Kidney (tissue), 14 donors: ENCODE results near the gene PSME2. TPM values are rescaled to one million over a fixed set of nuclear protein-coding genes. Genes with fewer than 3 reads are reported as not detected.

Experiments used
- DNase-seq, 5 donors: peaks; one replicate each; pipeline ENCODE4 v3.0.0-alpha.2; 2013 to 2020
- FAIRE-seq: peaks from 2 replicates; lab custom pipeline; 2012; peaks lifted over from hg19 to GRCh38; lab: Jason Lieb, UNC
- H3K27ac ChIP-seq, 2 donors: one replicate each; pipeline ENCODE4 v1.7.0; 2013; ENCODE audit warnings: low read depth in 2 of 2, low read length in 2 of 2, inconsistent platforms in 1 of 2
- H3K27me3 ChIP-seq: one replicate; pipeline ENCODE4 v1.7.1; 2013; ENCODE audit warnings: low read length, inconsistent platforms; ENCODE audit not compliant: control insufficient read depth, insufficient read depth
- H3K36me3 ChIP-seq, 3 donors: one replicate each; pipeline versions ENCODE4 v1.7.0 to v1.7.1; 2013; ENCODE audit warnings: low read length in 3 of 3, control low read depth in 1 of 3, inconsistent platforms in 1 of 3; ENCODE audit not compliant: insufficient read depth in 3 of 3, control insufficient read depth in 2 of 3
- H3K4me1 ChIP-seq, 3 donors: one replicate each; pipeline versions ENCODE4 v1.7.0 to v1.7.1; 2013; ENCODE audit warnings: low read length in 3 of 3, inconsistent platforms in 1 of 3, low read depth in 1 of 3; ENCODE audit not compliant: control insufficient read depth in 2 of 3, insufficient read depth in 2 of 3
- H3K4me3 ChIP-seq, 3 donors: one replicate each; pipeline versions ENCODE4 v1.7.0 to v1.8.1; 2013; ENCODE audit warnings: low read length in 3 of 3, control low read depth in 1 of 3, inconsistent platforms in 1 of 3
- H3K9ac ChIP-seq, 3 donors: one replicate each; pipeline versions ENCODE4 v1.7.0 to v1.7.1; 2013; ENCODE audit warnings: low read length in 3 of 3, control low read depth in 1 of 3, inconsistent platforms in 1 of 3
- H3K9me3 ChIP-seq, 3 donors: one replicate each; pipeline versions ENCODE4 v1.7.0 to v1.7.1; 2013; ENCODE audit warnings: low read length in 3 of 3, control low read depth in 1 of 3, inconsistent platforms in 1 of 3; ENCODE audit not compliant: control insufficient read depth in 2 of 3, insufficient read depth in 1 of 3
- intact Hi-C: fragments of 100-400 bp; cut with DNase I; formaldehyde crosslinking; loops from one replicate; pipeline ENCODE4 v1.11.1; 2022
- polyA plus RNA-seq: library from polyadenylated mRNA; stranded (reverse); fragments of 350-450 nt; fragmentation: Illumina TruSeq; extraction: RNeasy Lipid Tissue Mini Kit (QIAGEN cat#74804); gene quantifications from one replicate; pipeline ENCODE4 v1.2.3, GENCODE V29; 2014; ENCODE audit warnings: low read depth, low replicate concordance; ENCODE audit not compliant: insufficient read depth
- total RNA-seq: library from RNA; stranded (reverse); fragmentation: NEBNext Ultra II Directional; extraction: Animal tissue kit (Norgen Biotek cat#: 25700); gene quantifications from one replicate; pipeline ENCODE4 v1.2.1, GENCODE V29; 2021
- TF ChIP-seq, protein P1 (sequence below): IDR thresholded peaks from 3 replicates; pipeline ENCODE4 v1.5.1; 2012; ENCODE audit warnings: mild to moderate bottlenecking, moderate library complexity, borderline replicate concordance; ENCODE audit not compliant: insufficient read depth; ENCODE audit errors: extremely low read depth
- donor health status: control.
- donor health status: control.
- donor health status: control.
- donor health status: control.
- donor health status: control.
- donor health status: DM: yes; HTN: yes; CAD: no.
- donor health status: Normal renal cell carcinoma (clear cell type).

PSME2 gene
- total and polyA plus RNA-seq, 2 donors from 2014 or later = 148 to 289 TPM

DNA sequence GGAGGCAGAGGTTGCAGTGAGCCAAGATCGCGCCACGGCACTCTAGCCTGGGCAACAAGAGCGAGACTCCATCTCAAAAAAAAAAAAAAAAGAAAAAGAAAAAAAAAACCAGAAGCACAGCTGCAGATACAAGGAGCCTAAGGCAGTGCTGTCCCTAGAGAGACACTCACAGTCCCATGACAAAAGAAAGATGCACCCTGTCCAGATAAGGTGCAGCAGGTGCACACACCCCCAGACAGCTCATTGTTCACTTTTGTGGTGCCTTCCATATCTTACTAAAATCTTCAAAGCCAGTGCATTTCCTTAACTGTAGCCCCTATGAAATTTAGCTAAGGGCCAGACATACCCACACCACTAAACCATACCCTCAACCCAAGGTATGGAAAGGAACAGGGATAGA is 24.0 kb downstream of the PSME2 start:
- Histone ChIP-seq H3K4me3 (no peak overlapping the region), H3K9me3 (no peaks in the 10 kb centered on the region), H3K9ac (no peak overlapping the region), H3K36me3 (peaks cover 9 to 57% (median 44%) of the 10 kb centered on the region in 3 donors), H3K27ac (no peak overlapping the region), H3K4me1 (no peaks in the 10 kb centered on the region), H3K27me3 (no peaks in the 10 kb centered on the region)
- intact Hi-C loops = no loop called here
- no peak for DNase-seq
- TF ChIP-seq, protein P1, sequence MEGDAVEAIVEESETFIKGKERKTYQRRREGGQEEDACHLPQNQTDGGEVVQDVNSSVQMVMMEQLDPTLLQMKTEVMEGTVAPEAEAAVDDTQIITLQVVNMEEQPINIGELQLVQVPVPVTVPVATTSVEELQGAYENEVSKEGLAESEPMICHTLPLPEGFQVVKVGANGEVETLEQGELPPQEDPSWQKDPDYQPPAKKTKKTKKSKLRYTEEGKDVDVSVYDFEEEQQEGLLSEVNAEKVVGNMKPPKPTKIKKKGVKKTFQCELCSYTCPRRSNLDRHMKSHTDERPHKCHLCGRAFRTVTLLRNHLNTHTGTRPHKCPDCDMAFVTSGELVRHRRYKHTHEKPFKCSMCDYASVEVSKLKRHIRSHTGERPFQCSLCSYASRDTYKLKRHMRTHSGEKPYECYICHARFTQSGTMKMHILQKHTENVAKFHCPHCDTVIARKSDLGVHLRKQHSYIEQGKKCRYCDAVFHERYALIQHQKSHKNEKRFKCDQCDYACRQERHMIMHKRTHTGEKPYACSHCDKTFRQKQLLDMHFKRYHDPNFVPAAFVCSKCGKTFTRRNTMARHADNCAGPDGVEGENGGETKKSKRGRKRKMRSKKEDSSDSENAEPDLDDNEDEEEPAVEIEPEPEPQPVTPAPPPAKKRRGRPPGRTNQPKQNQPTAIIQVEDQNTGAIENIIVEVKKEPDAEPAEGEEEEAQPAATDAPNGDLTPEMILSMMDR = no peak
- FAIRE-seq = no peak

DNA sequence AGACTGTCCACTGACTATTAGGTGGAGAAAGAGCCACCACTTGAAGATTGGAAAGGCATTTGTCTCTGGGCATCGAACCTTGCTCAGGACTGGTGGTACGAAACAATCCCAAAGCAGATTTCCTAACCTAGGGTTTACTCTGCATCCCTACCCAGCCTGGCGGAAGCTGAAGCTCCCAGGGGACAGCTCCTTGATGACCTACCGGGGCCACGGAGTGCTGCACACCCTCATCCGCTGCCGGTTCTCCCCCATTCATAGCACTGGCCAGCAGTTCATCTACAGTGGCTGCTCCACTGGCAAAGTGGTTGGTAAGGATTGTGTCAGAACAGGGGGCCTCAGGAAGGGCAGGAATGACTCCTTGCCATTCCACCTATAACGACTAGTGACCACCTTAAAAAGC is 25.2 kb downstream of the PSME2 start:
- no peak overlapping the region for H3K9ac ChIP-seq
- TF ChIP-seq, protein P1 = no peak
- peaks cover 0 to 8% (median 7%) of the 10 kb centered on the region in 3 donors for H3K4me1 ChIP-seq
- H3K27me3 ChIP-seq = no peaks in the 10 kb centered on the region
- no peaks in the 10 kb centered on the region for H3K9me3 ChIP-seq
- intact Hi-C loops = no loop called here
- H3K4me3 ChIP-seq = no peak overlapping the region
- FAIRE-seq (no peak), DNase-seq (no peak)
- peaks cover 9 to 59% (median 44%) of the 10 kb centered on the region in 3 donors for H3K36me3 ChIP-seq
- H3K27ac ChIP-seq = no peak overlapping the region

DNA sequence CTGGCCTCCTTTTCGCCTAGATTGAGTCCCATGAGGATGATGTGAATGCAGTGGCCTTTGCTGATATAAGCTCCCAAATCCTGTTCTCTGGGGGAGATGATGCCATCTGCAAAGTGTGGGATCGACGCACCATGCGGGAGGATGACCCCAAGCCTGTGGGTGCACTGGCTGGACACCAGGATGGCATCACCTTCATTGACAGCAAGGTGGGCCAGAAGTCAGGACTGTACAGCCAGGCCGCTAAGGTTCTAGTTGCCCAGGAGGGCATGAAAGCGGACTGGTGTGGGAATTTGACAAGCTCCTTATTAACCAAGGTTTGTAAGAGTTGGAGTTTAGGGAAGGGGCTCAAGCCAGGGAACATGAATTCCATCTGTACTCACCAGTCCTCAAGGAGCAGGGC is 26.7 kb downstream of the PSME2 start:
- Histone ChIP-seq H3K27me3 (no peaks in the 10 kb centered on the region), H3K4me3 (no peak overlapping the region), H3K27ac (no peak overlapping the region), H3K36me3 (peaks cover 9 to 59% (median 44%) of the 10 kb centered on the region in 3 donors), H3K4me1 (peaks cover 0 to 18% (median 10%) of the 10 kb centered on the region in 3 donors), H3K9ac (no peak overlapping the region), H3K9me3 (no peaks in the 10 kb centered on the region)
- intact Hi-C loops = no loop called here
- DNase-seq (no peak), FAIRE-seq (no peak)
- TF ChIP-seq, protein P1 = no peak

DNA sequence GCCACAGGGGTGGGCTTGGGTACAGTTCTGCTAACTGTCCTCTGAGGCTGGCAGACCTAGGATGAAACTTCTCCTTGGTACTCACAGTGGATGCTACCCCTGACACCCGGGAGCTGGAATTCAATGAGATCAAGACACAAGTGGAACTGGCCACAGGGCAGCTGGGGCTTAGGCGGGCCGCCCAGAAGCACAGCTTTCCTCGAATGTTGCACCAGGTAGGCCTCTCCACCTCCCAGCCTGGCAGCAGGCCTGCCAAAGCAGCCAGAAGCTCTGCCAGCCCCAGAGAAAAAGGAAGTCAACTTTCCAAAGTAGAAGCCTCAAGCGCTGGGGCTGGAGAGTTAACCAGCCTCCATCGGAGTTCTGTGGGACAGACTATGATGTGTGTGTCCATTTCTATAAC is 29.2 kb downstream of the PSME2 start:
- peaks cover 0 to 20% (median 10%) of the 10 kb centered on the region in 3 donors for H3K4me1 ChIP-seq
- no peak overlapping the region for H3K27ac ChIP-seq
- H3K36me3 ChIP-seq = peaks cover 9 to 43% (median 31%) of the 10 kb centered on the region in 3 donors
- no peaks in the 10 kb centered on the region for H3K27me3 ChIP-seq
- FAIRE-seq (no peak), DNase-seq (peak in 1 of 5 donors; percentile 61)
- intact Hi-C loops = no loop called here
- TF ChIP-seq, protein P1 = no peak
- no peaks in the 10 kb centered on the region for H3K9me3 ChIP-seq
- H3K4me3 ChIP-seq = no peak overlapping the region
- no peak overlapping the region for H3K9ac ChIP-seq
